ENCODE data around the gene CNTFR.
A peak's percentile ranks its signal among the peaks of the same experiment; 100 is the strongest.

Gene CNTFR

GRCh38 chr9:34572628-34573027, 16.9 kb downstream of the CNTFR start:
- DNase-seq (ENCODE audit: low read depth, low spot score) = no peak

GRCh38 chr9:34572092-34572491, 17.4 kb downstream of the CNTFR start:
- no peak for DNase-seq (ENCODE audit: low read depth, low spot score)

- no peak for DNase-seq (ENCODE audit: low read depth, low spot score)
These were observed 18.1 kb downstream of the CNTFR start for GRCh38 chr9:34571481-34571810.

- DNase-seq (ENCODE audit: low read depth, low spot score) = no peak
These were observed 18.6 kb downstream of the CNTFR start for GRCh38 chr9:34570809-34571480.

- no peak for DNase-seq (ENCODE audit: low read depth, low spot score)
These were observed 19.1 kb downstream of the CNTFR start for GRCh38 chr9:34570376-34570775.

- no peak for DNase-seq (ENCODE audit: low read depth, low spot score)
These were observed 20.8 kb downstream of the CNTFR start for GRCh38 chr9:34568774-34569173.

- DNase-seq (ENCODE audit: low read depth, low spot score) = no peak
These were observed 21.4 kb downstream of the CNTFR start for GRCh38 chr9:34568133-34568532.

GRCh38 chr9:34566972-34567371, 22.6 kb downstream of the CNTFR start:
- no peak for DNase-seq (ENCODE audit: low read depth, low spot score)

- DNase-seq (ENCODE audit: low read depth, low spot score) = no peak
These were observed 23.2 kb downstream of the CNTFR start for GRCh38 chr9:34566322-34566721.

GRCh38 chr9:34565856-34566255, 23.7 kb downstream of the CNTFR start:
- no peak for DNase-seq (ENCODE audit: low read depth, low spot score)

GRCh38 chr9:34564617-34565016, 24.9 kb downstream of the CNTFR start:
- no peak for DNase-seq (ENCODE audit: low read depth, low spot score)

GRCh38 chr9:34563262-34563661, 26.3 kb downstream of the CNTFR start:
- no peak for DNase-seq (ENCODE audit: low read depth, low spot score)

- DNase-seq (ENCODE audit: low read depth, low spot score) = no peak
These were observed 27.3 kb downstream of the CNTFR start for GRCh38 chr9:34562135-34562745.

- no peak for DNase-seq (ENCODE audit: low read depth, low spot score)
These were observed 28.8 kb downstream of the CNTFR start for GRCh38 chr9:34560599-34561214.

- DNase-seq (ENCODE audit: low read depth, low spot score) = peak; percentile 45
These were observed 29.7 kb downstream of the CNTFR start for GRCh38 chr9:34559624-34560455.

- no peak for DNase-seq (ENCODE audit: low read depth, low spot score)
These were observed 30.5 kb downstream of the CNTFR start for GRCh38 chr9:34558919-34559623.

GRCh38 chr9:34558364-34558763, 31.2 kb downstream of the CNTFR start:
- no peak for DNase-seq (ENCODE audit: low read depth, low spot score)

GRCh38 chr9:34557426-34558321, 31.9 kb downstream of the CNTFR start:
- no peak for DNase-seq (ENCODE audit: low read depth, low spot score)

- no peak for DNase-seq (ENCODE audit: low read depth, low spot score)
These were observed 32.6 kb downstream of the CNTFR start for GRCh38 chr9:34556949-34557348.

- DNase-seq (ENCODE audit: low read depth, low spot score) = no peak
These were observed 33.5 kb downstream of the CNTFR start for GRCh38 chr9:34555936-34556525.

All from astrocyte of the hippocampus (primary cell).